ENCODE measurements around the gene COA7.

Gene COA7

DNA sequence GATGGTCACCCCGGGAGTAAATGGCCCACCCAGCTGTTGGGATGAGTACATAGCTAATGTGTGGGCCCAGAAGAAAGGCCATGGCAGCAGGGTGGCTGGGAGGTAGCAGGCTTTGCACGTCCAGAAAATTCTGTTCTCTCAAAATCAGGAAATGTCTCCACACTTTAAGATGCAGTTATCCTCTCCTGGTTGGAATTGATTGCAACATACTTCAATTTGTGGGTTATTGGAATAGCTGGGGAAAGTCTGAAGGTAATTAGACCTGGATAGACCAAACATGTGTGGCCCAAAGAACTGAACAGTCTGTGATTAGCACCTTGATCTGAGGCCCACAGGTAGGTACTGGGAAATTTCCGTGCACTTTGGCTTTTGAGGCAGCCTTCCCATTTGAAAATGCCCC, 30.2 kb downstream of the COA7 start:
- no peak for DNase-seq

DNA sequence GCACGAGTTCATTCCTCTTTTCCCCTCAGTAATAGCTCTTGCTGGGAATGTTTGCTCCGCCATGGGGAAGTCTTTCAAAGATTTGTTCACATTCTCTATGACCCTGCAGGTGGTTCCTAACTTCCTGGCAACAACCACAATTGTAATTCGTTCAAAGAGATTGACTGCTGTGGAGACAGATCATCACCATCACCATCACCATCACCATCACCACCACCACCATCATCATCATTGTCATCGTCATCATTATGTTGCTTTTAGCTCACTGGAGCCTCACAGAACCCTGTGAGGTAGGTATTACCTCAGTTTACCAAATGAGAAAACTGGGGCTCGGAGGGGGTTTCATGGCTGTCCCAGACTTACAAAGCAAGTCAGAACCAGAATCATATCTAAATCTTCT, 30.9 kb downstream of the COA7 start:
- DNase-seq = no peak

DNA sequence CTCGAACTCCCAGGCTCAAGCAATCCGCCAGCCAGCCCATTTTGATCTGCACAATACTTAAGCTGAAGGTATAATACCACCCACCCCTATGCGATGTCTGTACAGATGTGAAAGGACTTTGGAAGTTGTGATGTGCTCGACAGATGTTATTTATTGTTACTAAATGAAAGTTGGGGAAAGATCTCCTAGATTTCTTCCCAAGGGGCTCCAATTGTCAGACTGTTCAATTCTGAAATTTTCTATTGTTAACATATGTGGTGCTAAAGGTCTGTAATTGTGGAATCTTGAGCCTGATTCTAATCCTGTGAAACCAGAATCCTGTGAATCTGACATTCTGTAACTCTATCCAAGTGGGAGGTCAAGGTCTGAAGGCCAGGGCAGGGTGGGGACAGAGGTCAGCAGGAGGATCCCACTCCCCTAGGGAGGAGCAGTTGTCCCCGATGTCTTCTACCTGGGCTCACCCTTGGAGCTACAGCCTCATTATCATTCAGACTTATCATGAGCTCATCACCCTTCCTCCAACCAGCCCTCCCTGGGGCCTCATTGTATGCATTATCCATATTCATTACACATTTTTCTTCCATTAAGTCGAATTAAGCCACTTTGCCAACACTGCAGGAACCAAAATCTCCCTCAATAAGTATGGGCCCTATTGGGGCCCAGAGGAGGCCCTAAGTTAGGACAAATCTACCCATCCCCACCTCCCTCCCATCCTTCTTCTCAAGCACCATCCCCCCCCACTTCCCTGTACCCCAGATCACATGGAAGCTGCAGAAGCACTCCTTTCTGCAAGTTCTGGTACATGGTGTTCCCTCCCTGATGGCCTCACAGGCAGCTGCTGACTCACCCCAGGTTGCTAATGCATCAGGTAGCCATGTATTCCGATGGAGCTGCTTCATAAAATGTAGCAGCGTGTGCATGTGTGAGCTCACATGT, 32.9 kb downstream of the COA7 start:
- DNase-seq = no peak

- DNase-seq = no peak
Measured at GRCh38 chr1:52663716-52664115, 34.4 kb downstream of the COA7 start.

DNA sequence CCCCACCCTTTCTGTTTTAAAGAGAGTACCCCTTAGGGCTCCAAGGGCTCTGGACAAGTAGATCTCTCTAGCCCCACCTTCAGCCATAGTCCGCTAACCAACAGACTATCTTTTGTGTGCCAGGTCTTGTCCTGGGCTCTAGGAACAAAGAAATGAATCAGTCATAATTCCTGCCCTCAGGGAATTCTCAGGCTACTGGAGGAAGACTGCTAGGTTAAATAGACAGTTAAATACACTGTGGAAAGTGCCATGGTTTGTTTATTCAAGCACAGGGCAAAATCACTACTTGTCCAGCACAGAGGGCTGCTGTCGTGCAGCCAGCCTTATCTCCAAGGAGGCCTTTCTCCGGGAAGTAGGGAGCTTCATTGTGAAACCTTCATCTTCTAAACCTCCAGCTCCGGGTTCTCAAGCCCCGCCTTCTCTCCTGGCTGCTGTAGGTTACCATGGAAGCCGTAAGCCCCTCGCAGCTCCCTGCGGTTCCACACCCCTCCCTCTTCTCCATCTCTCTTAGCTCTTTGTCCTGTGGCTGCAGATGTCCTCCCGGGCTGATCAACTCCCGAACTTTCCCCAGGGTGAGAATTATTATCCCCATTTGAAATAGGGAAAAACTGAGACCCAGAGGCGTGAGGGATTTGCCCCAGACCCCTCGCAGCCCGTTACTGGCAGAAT, 35.4 kb downstream of the COA7 start:
- no peak for DNase-seq

GRCh38 chr1:52660807-52661206, 37.3 kb downstream of the COA7 start:
- DNase-seq = no peak

DNA sequence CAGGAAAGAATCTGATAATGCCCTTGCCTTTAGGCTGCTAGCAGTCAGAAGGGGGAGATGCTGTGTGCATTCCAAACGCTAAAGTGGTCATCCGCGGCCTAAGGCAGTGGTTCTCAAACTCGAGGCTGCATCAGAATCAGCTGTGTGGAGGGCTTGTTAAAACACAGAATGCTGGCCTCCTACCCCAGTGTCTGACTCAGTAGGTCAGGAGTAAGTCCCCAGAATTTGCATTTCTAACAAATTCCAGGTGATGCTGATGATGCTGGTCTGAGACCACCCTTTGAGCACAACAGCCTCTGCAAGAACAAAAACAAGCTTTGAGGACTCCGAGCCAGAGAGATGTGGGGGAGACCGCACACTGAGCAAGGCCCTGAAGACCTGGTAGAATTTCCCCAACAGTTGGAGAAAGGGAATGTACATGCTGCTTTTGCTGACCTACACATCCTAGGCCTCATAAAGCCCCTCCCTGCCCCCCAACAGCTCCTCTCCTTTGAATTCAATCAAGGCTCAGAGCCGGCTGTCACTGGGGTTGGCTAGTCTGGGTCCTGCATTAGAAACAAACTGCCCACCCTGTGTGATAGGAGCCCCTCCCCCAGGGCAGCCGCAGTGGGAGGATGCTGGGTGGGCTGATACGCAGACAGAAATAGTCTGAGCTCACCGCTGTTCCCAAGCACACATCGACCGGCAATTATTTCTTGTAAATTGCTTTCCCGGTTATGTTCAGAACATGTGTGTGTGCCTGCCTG, 38.1 kb downstream of the COA7 start:
- no peak for DNase-seq

- no peak for DNase-seq
Measured at GRCh38 chr1:52659356-52659755, 38.8 kb downstream of the COA7 start.

- DNase-seq = peak; percentile 21
Measured at GRCh38 chr1:52658795-52659194, 39.4 kb downstream of the COA7 start.

DNA sequence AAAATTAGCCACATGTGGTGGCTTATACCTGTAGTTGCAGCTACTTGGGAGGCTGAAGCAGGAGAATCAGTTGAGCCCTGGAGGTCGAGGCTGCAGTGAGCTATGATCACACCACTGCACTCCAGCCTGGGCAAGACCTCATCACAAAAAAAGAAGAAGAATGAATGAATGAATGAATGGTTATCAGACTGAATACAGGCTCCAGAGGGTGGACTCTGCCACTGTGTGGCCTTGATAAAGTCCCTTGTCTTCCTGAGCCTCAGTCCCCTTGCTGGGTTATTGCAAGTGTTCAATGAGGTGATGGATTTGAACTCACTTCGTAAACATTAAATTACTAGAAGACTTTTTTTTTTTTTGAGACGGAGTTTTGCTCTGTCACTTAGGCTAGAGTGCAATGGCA, 40.4 kb downstream of the COA7 start:
- DNase-seq = no peak

DNA sequence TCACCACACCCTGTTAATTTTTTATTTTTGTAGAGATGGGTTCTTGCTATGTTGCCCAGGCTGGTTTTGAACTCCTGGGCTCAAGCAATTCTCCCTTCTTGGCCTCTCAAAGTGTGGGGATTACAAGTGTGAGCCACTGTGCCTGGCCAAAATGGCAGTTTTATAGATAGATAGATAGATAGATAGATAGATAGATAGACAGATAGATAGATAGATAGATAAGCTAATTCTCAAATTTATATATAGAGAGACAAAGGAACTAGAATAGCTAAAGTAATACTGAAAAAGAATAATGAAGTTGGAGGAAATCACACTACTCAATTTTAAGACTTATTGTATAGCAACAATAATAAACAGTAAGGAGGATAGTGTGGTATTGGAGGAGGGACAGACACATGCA, 44.1 kb downstream of the COA7 start:
- no peak for DNase-seq

GRCh38 chr1:52653207-52653849, 44.8 kb downstream of the COA7 start:
- DNase-seq = no peak

DNA sequence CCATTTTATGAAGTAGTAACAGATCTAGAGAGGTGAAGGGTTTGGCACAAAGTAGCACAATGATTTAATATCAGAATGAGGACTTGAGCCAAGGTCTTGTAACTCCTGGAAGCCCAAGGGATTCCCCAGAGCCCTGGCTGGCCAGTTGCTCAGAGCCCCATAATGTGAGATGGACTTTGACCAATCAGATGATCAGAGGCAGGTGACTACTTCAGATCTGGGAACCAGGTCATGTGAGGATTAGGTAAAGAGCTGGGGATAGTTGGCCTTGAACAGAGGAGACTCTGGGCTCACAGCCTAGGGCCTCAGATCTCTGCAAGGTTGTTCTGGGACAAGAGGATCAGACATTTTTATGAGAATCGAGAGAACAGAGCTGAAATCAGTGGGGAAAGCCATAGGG, 46.2 kb downstream of the COA7 start:
- no peak for DNase-seq

GRCh38 chr1:52645261-52645660, 52.9 kb downstream of the COA7 start:
- DNase-seq = no peak

DNA sequence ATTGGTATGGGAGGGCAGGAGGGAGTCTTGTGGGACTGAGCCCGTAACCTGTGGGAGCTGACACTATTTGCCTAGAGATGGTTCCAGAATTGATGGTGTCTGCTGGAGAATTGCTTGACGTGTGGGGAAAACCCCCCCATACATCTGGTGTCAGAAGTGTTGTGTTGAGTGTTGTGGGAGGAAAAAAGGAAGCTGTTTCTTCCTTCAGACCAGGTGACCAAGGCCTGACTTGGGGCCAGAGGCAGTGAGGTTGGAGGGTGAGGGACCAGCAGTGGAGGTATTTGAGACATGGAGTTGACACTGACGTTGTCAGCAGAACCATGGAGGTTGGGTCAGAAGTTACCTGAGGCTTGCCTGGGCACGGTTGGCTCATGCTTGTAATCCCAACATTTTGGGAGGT, 56.8 kb downstream of the COA7 start:
- no peak for DNase-seq

DNA sequence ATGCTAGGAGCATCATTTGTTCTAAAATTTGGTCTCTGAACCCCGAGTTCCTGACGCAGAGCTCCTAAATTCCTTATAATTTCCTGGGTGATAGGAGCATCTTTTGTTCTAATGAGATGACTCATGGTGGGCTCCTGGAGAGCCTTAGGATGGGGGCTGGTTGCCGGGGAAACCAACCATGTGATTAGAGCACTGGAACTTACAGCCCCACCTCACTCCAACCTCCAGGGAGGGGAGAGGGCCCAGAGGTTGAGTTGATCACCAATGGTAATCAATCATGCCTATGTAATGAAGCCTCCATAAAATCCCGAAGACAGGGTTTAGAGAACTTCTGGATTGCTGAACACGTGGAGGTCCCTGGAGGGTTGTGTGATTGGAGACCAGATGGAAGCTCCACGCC, 57.5 kb downstream of the COA7 start:
- no peak for DNase-seq

- no peak for DNase-seq
Measured at GRCh38 chr1:52637946-52638345, 60.2 kb downstream of the COA7 start.

DNA sequence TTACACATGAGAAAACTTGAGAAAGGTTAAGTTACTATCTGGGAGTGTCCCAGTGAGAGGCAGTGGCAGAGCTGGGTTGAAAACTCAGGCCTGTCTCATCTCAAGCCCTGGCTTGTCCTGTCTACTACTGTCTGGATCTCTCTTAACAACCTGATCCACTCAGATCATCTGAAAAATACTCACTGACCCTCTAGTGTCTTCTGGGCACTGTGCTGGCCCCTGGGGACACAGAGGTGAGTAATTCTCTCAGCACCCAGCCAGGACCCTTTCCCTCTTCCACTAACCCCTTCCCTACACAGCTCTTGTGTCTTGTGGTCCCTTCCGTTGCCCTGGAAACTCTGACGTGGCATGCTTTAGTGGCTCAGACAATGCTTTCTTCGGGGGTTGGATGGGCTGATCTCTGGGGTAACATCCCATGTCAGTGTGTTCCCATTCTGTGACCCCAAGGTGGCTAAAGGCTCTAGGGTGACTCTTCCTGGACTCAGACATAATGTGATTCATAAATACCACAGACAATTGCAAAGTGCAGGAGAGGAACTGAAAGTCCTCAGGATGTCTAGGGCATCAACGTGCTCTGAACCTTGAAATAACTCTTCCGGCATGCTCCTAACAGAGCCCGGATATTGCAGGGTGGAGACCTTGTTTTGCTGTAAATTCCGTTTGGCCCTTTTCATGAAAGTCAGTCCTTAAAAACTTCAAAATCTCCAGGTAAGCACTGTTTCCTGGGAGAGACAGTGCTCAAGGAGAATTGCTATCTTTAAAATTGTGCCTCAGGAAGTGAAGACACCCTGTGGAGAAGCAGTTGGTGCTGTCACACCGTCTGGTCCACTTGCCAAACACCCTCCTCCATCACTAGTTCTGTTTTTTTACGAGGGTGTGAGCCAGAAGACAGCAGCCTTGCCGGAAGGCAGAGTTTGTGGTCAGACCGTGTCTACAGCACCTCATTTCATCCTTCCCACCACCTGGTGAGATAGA, 61.1 kb downstream of the COA7 start:
- DNase-seq = peak; percentile 74

- no peak for DNase-seq
Measured at GRCh38 chr1:52635321-52636089, 62.6 kb downstream of the COA7 start.
